Stimulated activated CD8-positive, alpha-beta memory T cell treated with anti-CD3 and anti-CD28 coated beads, Interleukin-15, amount 100 ng/mL, for 4 hours (primary cell): ENCODE measurements around the gene ARMC7.
"Not testable (repeated sequence)": the region's sequence is repeated elsewhere in the genome, so short reads cannot be mapped to it uniquely, and the experiment has no call there.

Experiments used
- DNase-seq, 2 donors: peaks; one replicate each; pipeline ENCODE4 v3.0.0-alpha.2; 2020; ENCODE audit warnings: low read depth in 2 of 2

ARMC7 gene

GRCh38 chr17:75102385-75102821 lies 7.4 kb upstream of the ARMC7 start:
- no peak for DNase-seq

- no peak for DNase-seq
Observed at GRCh38 chr17:75103601-75104554, 5.9 kb upstream of the ARMC7 start.

- DNase-seq: no peak
Observed at GRCh38 chr17:75105126-75106080, 4.4 kb upstream of the ARMC7 start.

GRCh38 chr17:75108193-75108592 lies 1.6 kb upstream of the ARMC7 start:
- DNase-seq: no peak

GRCh38 chr17:75109046-75109406 lies 743 bp upstream of the ARMC7 start:
- DNase-seq: no peak

- no peak for DNase-seq
Observed at GRCh38 chr17:75110234-75110937, 617 bp downstream of the ARMC7 start.

- DNase-seq: no peak
Observed at GRCh38 chr17:75111777-75112335, 2.1 kb downstream of the ARMC7 start.

GRCh38 chr17:75113798-75114551 lies 4.2 kb downstream of the ARMC7 start:
- DNase-seq: peak; percentile 65 to 81

- DNase-seq: no peak
Observed at GRCh38 chr17:75114552-75115314, 5.0 kb downstream of the ARMC7 start.

GRCh38 chr17:75115555-75115954 lies 5.8 kb downstream of the ARMC7 start:
- no peak for DNase-seq

- no peak for DNase-seq
Observed at GRCh38 chr17:75116737-75117136, 7.0 kb downstream of the ARMC7 start.

- DNase-seq: no peak
Observed at GRCh38 chr17:75118307-75118706, 8.5 kb downstream of the ARMC7 start.

GRCh38 chr17:75124041-75124818 lies 14.5 kb downstream of the ARMC7 start:
- DNase-seq: peak; percentile 35 to 61

GRCh38 chr17:75124819-75125162 lies 15.0 kb downstream of the ARMC7 start:
- DNase-seq: no peak

- DNase-seq: no peak
Observed at GRCh38 chr17:75125984-75126383, 16.2 kb downstream of the ARMC7 start.

- DNase-seq: no peak
Observed at GRCh38 chr17:75126954-75127353, 17.2 kb downstream of the ARMC7 start.

- not testable (repeated sequence) for DNase-seq
Observed at GRCh38 chr17:75127936-75128335, 18.2 kb downstream of the ARMC7 start.

- no peak for DNase-seq
Observed at GRCh38 chr17:75128694-75129505, 19.1 kb downstream of the ARMC7 start.
